Activated naive CD8-positive, alpha-beta T cell treated with anti-CD3 and anti-CD28 coated beads for 36 hours (primary cell): ENCODE results near the gene LRRC59. TPM values are rescaled to one million over a fixed set of nuclear protein-coding genes. Genes with fewer than 3 reads are reported as not detected.

Experiments
- DNase-seq: peaks from one replicate; pipeline ENCODE4 v3.0.0; 2021
- H3K27ac Mint-ChIP-seq: one replicate; pipeline ENCODE4 v1.8.0; 2022; ENCODE audit warnings: mild to moderate bottlenecking, moderate library complexity, mixed read lengths
- H3K27me3 Mint-ChIP-seq: one replicate; pipeline ENCODE4 v1.8.0; 2022; ENCODE audit warnings: mild to moderate bottlenecking, mixed read lengths
- H3K36me3 Mint-ChIP-seq: one replicate; pipeline ENCODE4 v1.8.0; 2021; ENCODE audit warnings: mild to moderate bottlenecking, mixed read lengths
- H3K4me1 Mint-ChIP-seq: one replicate; pipeline ENCODE4 v1.8.0; 2021; ENCODE audit warnings: mixed read lengths
- H3K4me3 Mint-ChIP-seq: one replicate; pipeline ENCODE4 v1.8.0; 2022; ENCODE audit warnings: mild to moderate bottlenecking, moderate library complexity, mixed read lengths
- H3K9me3 Mint-ChIP-seq: one replicate; pipeline ENCODE4 v1.8.0; 2022; ENCODE audit warnings: mixed read lengths
- total RNA-seq, 2 experiments: library from RNA; stranded (reverse); gene quantifications; one replicate each; pipeline ENCODE4 v1.2.3, GENCODE V29; 2021

The LRRC59 gene
- total RNA-seq, 2 experiments from 2014 or later: 110 to 112 TPM

DNA sequence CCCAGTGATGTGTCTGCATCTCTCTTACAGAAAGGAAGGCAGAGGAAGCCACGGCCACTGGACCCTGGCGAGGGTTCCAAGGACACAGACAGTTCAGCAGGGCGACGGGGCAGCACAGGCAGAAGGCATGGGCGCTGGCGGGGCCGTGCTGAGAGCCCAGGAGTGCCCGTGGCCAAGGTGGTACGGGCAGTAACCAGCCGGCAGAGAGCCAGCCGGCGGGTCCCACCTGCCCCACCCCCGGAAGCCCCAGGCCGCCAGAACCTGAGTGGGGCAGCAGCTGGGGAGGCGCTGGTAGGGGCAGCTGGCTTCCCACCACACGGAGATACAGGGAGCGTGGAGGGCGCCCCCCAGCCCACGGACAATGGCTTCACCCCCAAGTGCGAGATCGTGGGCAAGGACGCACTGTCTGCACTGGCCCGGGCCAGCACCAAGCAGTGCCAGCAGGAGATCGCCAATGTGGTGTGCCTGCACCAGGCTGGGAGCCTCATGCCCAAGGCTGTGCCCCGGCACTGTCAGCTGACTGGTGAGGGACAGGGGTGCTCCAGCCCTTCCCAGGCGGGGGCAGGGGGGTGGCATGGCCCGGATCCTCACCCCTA is 43.6 kb downstream of the LRRC59 start:
- Mint-ChIP-seq H3K4me3 (no peak overlapping the region), H3K36me3 (peaks cover 2% of the 10 kb centered on the region), H3K27ac (no peak overlapping the region), H3K27me3 (no peaks in the 10 kb centered on the region), H3K9me3 (no peaks in the 10 kb centered on the region), H3K4me1 (peaks cover 5% of the 10 kb centered on the region)
- DNase-seq: no peak

DNA sequence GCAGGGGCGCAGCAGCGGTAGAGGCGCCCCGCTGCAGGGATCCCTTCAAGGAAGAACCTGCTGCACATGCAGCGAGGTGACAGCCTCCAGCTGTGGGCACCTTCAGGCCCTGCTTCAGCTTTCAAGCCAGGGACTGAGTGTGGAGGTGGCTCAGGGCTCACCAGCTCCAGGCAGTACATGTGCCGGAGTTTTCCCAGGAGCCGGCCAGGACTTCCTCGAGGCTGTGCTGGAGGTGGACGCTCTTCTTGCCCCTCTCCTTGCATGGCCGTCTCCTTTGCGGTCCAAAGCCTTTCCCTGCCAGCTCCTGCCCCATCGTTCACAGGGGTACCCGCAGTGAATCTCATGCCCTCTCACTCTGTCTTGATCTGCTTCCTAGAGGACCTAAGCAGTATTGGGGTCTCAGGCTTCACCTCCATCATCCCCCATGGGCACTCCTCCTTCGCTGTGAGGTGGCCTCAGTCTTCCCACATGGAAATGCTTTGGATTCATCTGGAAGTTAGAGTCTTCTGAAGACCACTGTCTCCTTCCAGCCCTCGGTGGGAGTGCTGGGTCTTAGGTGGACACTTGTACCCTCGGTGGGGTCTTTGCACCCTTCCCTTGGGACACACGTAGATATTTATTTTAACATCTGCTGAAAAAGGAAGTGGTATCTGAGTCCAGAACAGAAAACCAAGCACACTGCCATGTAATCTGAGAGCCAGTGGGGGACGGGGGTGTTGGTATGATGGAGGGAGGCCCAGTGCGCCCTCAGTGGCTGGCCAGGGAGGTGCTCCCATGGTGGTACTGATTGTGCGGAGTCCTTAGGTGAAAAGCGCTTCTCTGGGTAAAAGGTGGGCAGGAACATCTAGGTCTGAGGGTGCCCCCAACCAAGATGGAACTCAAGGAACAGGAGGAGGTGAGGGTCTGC is 44.4 kb downstream of the LRRC59 start:
- Mint-ChIP-seq H3K36me3 (peaks cover 2% of the 10 kb centered on the region), H3K9me3 (no peaks in the 10 kb centered on the region), H3K4me1 (peaks cover 12% of the 10 kb centered on the region), H3K27me3 (no peaks in the 10 kb centered on the region), H3K4me3 (no peak overlapping the region), H3K27ac (no peak overlapping the region)
- no peak for DNase-seq

- H3K4me3 Mint-ChIP-seq: no peak overlapping the region
- no peak for DNase-seq
Observed at GRCh38 chr17:50352072-50352692, 45.1 kb downstream of the LRRC59 start.

DNA sequence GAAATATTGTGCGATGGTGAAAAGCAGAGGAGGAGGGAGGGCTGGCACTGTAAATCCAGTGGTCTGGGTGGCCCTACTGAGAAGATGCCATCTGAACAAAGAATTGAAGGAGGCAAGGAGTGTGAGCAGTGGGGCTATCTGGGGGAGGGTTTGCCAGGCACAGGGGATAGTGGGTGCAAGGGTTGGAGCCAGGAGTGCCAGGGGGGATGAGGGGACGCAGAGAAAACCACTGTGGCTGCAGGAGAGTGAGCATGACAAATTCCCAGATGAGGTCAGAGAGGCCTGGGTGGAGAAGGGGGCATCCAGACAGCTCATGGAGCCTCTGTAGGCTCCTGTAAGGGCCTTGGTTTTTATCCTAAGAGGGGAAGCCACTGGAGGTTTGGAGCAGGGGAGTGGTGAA is 46.6 kb downstream of the LRRC59 start:
- no peak for DNase-seq
- Mint-ChIP-seq H3K27ac (peak overlapping the region; percentile 70), H3K9me3 (no peaks in the 10 kb centered on the region), H3K4me3 (no peak overlapping the region), H3K27me3 (no peaks in the 10 kb centered on the region), H3K4me1 (peaks cover 23% of the 10 kb centered on the region), H3K36me3 (no peaks in the 10 kb centered on the region)

More at GRCh38 chr17:50352072-50352692, 45.1 kb downstream of the LRRC59 start:
- H3K9me3 Mint-ChIP-seq: no peaks in the 10 kb centered on the region
- peaks cover 20% of the 10 kb centered on the region for H3K4me1 Mint-ChIP-seq
- H3K27me3 Mint-ChIP-seq: no peaks in the 10 kb centered on the region
- peaks cover 2% of the 10 kb centered on the region for H3K36me3 Mint-ChIP-seq
- H3K27ac Mint-ChIP-seq: no peak overlapping the region

GRCh38 chr17:50349243-50349600 is 48.1 kb downstream of the LRRC59 start:
- Mint-ChIP-seq H3K9me3 (no peaks in the 10 kb centered on the region), H3K4me1 (peaks cover 30% of the 10 kb centered on the region), H3K27me3 (no peaks in the 10 kb centered on the region), H3K4me3 (no peak overlapping the region), H3K36me3 (no peaks in the 10 kb centered on the region), H3K27ac (peak overlapping the region; percentile 4)
- no peak for DNase-seq

- H3K27me3 Mint-ChIP-seq: no peaks in the 10 kb centered on the region
- DNase-seq: no peak
- no peaks in the 10 kb centered on the region for H3K9me3 Mint-ChIP-seq
- no peaks in the 10 kb centered on the region for H3K36me3 Mint-ChIP-seq
- peaks cover 30% of the 10 kb centered on the region for H3K4me1 Mint-ChIP-seq
- no peak overlapping the region for H3K4me3 Mint-ChIP-seq
- H3K27ac Mint-ChIP-seq: peak overlapping the region; percentile 4
Observed at GRCh38 chr17:50348522-50349242, 48.6 kb downstream of the LRRC59 start.

GRCh38 chr17:50347894-50348291 is 49.4 kb downstream of the LRRC59 start:
- H3K27me3 Mint-ChIP-seq: no peaks in the 10 kb centered on the region
- no peak overlapping the region for H3K27ac Mint-ChIP-seq
- no peaks in the 10 kb centered on the region for H3K36me3 Mint-ChIP-seq
- DNase-seq: no peak
- no peaks in the 10 kb centered on the region for H3K9me3 Mint-ChIP-seq
- H3K4me3 Mint-ChIP-seq: peak overlapping the region; percentile 90
- H3K4me1 Mint-ChIP-seq: peaks cover 30% of the 10 kb centered on the region

- DNase-seq: no peak
- no peaks in the 10 kb centered on the region for H3K36me3 Mint-ChIP-seq
Observed at GRCh38 chr17:50347117-50347893, 50.0 kb downstream of the LRRC59 start.

DNA sequence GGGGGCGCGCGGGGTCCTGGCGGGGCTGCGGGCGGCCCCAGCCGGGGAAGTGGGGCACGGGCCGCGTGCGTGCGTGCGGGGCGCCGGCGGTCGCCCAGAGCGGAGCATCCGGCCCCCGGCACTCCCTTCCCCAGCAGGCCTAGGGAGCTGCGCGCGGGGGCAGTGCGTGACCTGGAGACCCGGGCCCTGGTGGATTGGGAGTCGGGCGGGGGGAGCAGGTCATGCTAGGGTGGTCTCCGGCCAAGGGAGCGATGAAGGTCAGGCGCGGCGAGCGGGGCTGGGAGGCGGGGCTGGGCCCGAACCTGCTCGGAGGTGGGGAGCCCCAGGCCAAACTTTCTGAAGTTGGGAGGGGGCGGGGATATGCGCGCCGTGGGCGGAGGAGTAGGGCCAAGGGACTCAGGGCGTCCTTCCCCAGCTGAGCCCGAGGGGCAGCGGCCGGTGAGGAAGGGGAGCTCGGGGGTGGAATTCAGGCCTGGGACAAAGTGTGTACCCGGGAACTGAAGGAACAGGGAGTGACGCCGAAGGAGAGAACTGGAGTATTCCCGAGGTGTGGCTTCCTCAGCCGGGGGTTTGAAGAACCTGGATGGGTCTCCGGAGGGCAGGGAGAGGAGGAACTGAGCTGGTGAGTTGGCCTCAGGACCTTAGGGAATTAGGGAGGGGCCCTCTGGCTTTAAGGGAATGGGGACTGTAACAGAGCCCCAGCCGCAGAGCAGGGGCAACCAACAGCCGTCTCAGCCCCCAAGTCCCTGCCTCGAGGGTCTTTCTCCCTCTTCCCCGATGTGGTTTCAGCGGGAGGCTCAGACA is 50.8 kb downstream of the LRRC59 start:
- peak; percentile 62 for DNase-seq
- peaks cover 30% of the 10 kb centered on the region for H3K4me1 Mint-ChIP-seq
- H3K4me3 Mint-ChIP-seq: peak overlapping the region; percentile 90
- H3K9me3 Mint-ChIP-seq: no peaks in the 10 kb centered on the region
- no peaks in the 10 kb centered on the region for H3K36me3 Mint-ChIP-seq
- peak overlapping the region; percentile 85 for H3K27ac Mint-ChIP-seq
- H3K27me3 Mint-ChIP-seq: no peaks in the 10 kb centered on the region

More at GRCh38 chr17:50347117-50347893, 50.0 kb downstream of the LRRC59 start:
- Mint-ChIP-seq H3K4me3 (peak overlapping the region; percentile 90), H3K4me1 (peaks cover 30% of the 10 kb centered on the region), H3K27me3 (no peaks in the 10 kb centered on the region), H3K9me3 (no peaks in the 10 kb centered on the region), H3K27ac (peak overlapping the region; percentile 85)

GRCh38 chr17:50345432-50346312 is 51.7 kb downstream of the LRRC59 start, which contains the start of gene XYLT2:
Gene XYLT2, plus strand, starts transcription at chr17:50346126. Its CDS starts 15 bp downstream, at chr17:50346141.
- Mint-ChIP-seq H3K9me3 (no peaks in the 10 kb centered on the region), H3K4me1 (peaks cover 27% of the 10 kb centered on the region), H3K4me3 (peak within 1 kb of the TSS; percentile 91), H3K36me3 (no peaks in the 10 kb centered on the region), H3K27ac (peak within 1 kb of the TSS; percentile 95), H3K27me3 (no peaks in the 10 kb centered on the region)
- DNase-seq: peak; percentile 95

GRCh38 chr17:50344731-50345365 is 52.5 kb downstream of the LRRC59 start:
- Mint-ChIP-seq H3K4me1 (peaks cover 26% of the 10 kb centered on the region), H3K27ac (peak overlapping the region; percentile 80), H3K27me3 (no peaks in the 10 kb centered on the region), H3K4me3 (peak overlapping the region; percentile 79), H3K9me3 (no peaks in the 10 kb centered on the region), H3K36me3 (no peaks in the 10 kb centered on the region)
- DNase-seq: no peak

GRCh38 chr17:50339381-50339780 is 57.9 kb downstream of the LRRC59 start:
- H3K4me1 Mint-ChIP-seq: no peaks in the 10 kb centered on the region

More at GRCh38 chr17:50339381-50339780, 57.9 kb downstream of the LRRC59 start:
- Mint-ChIP-seq H3K4me3 (no peak overlapping the region), H3K27ac (no peak overlapping the region), H3K36me3 (no peaks in the 10 kb centered on the region), H3K27me3 (no peaks in the 10 kb centered on the region), H3K9me3 (peaks cover 6% of the 10 kb centered on the region)
- no peak for DNase-seq
